Neural progenitor cell (in vitro differentiated cells): ENCODE data around the gene IFFO2. TPM values are rescaled to one million over a fixed set of nuclear protein-coding genes. Genes with fewer than 3 reads are reported as not detected.

Experiments
- DNase-seq: peaks from one replicate; pipeline ENCODE4 v3.0.0-alpha.2; 2016; ENCODE audit warnings: low spot score
- H2AFZ ChIP-seq: fragments of 200-600 bp; sonication (generic); replicated peaks from 2 replicates; pipeline ENCODE4 v1.6.1; 2016; ENCODE audit warnings: antibody characterized with exemption
- H3F3A ChIP-seq: fragments of 200-600 bp; sonication (generic); 2 replicates; pipeline ENCODE4 v1.6.1; 2016; ENCODE audit warnings: antibody characterized with exemption, low read depth
- H3K27ac ChIP-seq: fragments of 200-600 bp; sonication (generic); 2 replicates; pipeline ENCODE4 v1.5.1; 2016; ENCODE audit warnings: mild to moderate bottlenecking
- H3K27me3 ChIP-seq: fragments of 200-600 bp; sonication (generic); 2 replicates; pipeline ENCODE4 v1.6.1; 2016; ENCODE audit warnings: mild to moderate bottlenecking, moderate library complexity
- H3K36me3 ChIP-seq: fragments of 200-600 bp; sonication (generic); 2 replicates; pipeline ENCODE4 v1.5.1; 2016
- H3K4me1 ChIP-seq: fragments of 200-600 bp; sonication (generic); 2 replicates; pipeline ENCODE4 v1.6.1; 2016; ENCODE audit warnings: mixed run types
- H3K4me2 ChIP-seq: fragments of 200-600 bp; sonication (generic); 2 replicates; pipeline ENCODE4 v1.6.1; 2016
- H3K4me3 ChIP-seq: fragments of 200-600 bp; sonication (generic); 2 replicates; pipeline ENCODE4 v1.5.1; 2016
- H3K79me2 ChIP-seq: fragments of 200-600 bp; sonication (generic); 2 replicates; pipeline ENCODE4 v1.6.1; 2016; ENCODE audit warnings: low read depth
- H3K9ac ChIP-seq: fragments of 200-600 bp; sonication (generic); 2 replicates; pipeline ENCODE4 v1.6.1; 2016
- H3K9me3 ChIP-seq: fragments of 200-600 bp; sonication (generic); 2 replicates; pipeline ENCODE4 v1.5.1; 2016; ENCODE audit warnings: low read depth
- H4K20me1 ChIP-seq: fragments of 200-600 bp; sonication (generic); 2 replicates; pipeline ENCODE4 v1.6.1; 2016; ENCODE audit warnings: low read depth
- H3K27ac Mint-ChIP-seq: 3 replicates; pipeline ENCODE4 v1.8.0; 2021; ENCODE audit warnings: mixed read lengths
- H3K27me3 Mint-ChIP-seq: 2 replicates; pipeline ENCODE4 v1.8.0; 2022; ENCODE audit warnings: low read depth, mild to moderate bottlenecking, inconsistent platforms, moderate library complexity, mixed read lengths; ENCODE audit not compliant: insufficient read depth
- H3K36me3 Mint-ChIP-seq: 3 replicates; pipeline ENCODE4 v1.8.0; 2021; ENCODE audit warnings: mixed read lengths
- H3K4me1 Mint-ChIP-seq: 3 replicates; pipeline ENCODE4 v1.8.0; 2021; ENCODE audit warnings: mixed read lengths
- H3K4me3 Mint-ChIP-seq: 3 replicates; pipeline ENCODE4 v1.8.0; 2021; ENCODE audit warnings: mild to moderate bottlenecking, moderate library complexity, mixed read lengths
- H3K9me3 Mint-ChIP-seq: 3 replicates; pipeline ENCODE4 v1.8.0; 2020; ENCODE audit warnings: mixed read lengths
- EZH2 ChIP-seq: fragments of 200-600 bp; sonication (generic); IDR thresholded peaks from 2 replicates; pipeline ENCODE4 v1.6.1; 2017; ENCODE audit warnings: antibody characterized with exemption, mild to moderate bottlenecking, moderate library complexity
- EZH2phosphoT487 ChIP-seq: fragments of 200-600 bp; sonication (generic); IDR thresholded peaks from 2 replicates; pipeline ENCODE4 v1.6.1; 2017; ENCODE audit warnings: antibody characterized with exemption
- total RNA-seq: library from RNA; depleted of rRNA; stranded (reverse); fragments of >200 nt; gene quantifications from 2 replicates; pipeline ENCODE4 v1.2.3, GENCODE V29; 2015; ENCODE audit warnings: low replicate concordance
- TF ChIP-seq, protein P1 (sequence below): fragments of 200-600 bp; sonication (generic); IDR thresholded peaks from 2 replicates; pipeline ENCODE4 v1.5.1; 2017; ENCODE audit warnings: antibody characterized with exemption, mild to moderate bottlenecking

IFFO2 gene
- total RNA-seq, 1 donor from 2014 or later, result 0.65 TPM

GRCh38 chr1:18976096-18976495, 19.6 kb upstream of the IFFO2 start:
- Histone ChIP-seq H3K9me3 (no peaks in the 10 kb centered on the region), H2AFZ (no peak overlapping the region), H3K27me3 (no peaks in the 10 kb centered on the region), H3K9ac (no peak overlapping the region), H3K4me2 (no peak overlapping the region), H3K4me1 (no peaks in the 10 kb centered on the region), H3K27ac (no peak overlapping the region), H4K20me1 (no peaks in the 10 kb centered on the region), H3K36me3 (no peaks in the 10 kb centered on the region), H3K79me2 (no peaks in the 10 kb centered on the region), H3K4me3 (no peak overlapping the region), H3F3A (no peaks in the 10 kb centered on the region)
- H3K4me3 Mint-ChIP-seq, result no peak overlapping the region
- no peak for DNase-seq
- TF ChIP-seq, protein P1, sequence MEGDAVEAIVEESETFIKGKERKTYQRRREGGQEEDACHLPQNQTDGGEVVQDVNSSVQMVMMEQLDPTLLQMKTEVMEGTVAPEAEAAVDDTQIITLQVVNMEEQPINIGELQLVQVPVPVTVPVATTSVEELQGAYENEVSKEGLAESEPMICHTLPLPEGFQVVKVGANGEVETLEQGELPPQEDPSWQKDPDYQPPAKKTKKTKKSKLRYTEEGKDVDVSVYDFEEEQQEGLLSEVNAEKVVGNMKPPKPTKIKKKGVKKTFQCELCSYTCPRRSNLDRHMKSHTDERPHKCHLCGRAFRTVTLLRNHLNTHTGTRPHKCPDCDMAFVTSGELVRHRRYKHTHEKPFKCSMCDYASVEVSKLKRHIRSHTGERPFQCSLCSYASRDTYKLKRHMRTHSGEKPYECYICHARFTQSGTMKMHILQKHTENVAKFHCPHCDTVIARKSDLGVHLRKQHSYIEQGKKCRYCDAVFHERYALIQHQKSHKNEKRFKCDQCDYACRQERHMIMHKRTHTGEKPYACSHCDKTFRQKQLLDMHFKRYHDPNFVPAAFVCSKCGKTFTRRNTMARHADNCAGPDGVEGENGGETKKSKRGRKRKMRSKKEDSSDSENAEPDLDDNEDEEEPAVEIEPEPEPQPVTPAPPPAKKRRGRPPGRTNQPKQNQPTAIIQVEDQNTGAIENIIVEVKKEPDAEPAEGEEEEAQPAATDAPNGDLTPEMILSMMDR, result no peak
- TF ChIP-seq EZH2 (no peak), EZH2phosphoT487 (no peak)
- H3K27ac Mint-ChIP-seq, result no peak overlapping the region
- no peaks in the 10 kb centered on the region for H3K36me3 Mint-ChIP-seq
- peaks cover 5% of the 10 kb centered on the region for H3K27me3 Mint-ChIP-seq
- no peaks in the 10 kb centered on the region for H3K4me1 Mint-ChIP-seq
- peaks cover 10% of the 10 kb centered on the region for H3K9me3 Mint-ChIP-seq

GRCh38 chr1:18974606-18975005, 18.1 kb upstream of the IFFO2 start:
- no peak overlapping the region for H3K4me3 ChIP-seq
- no peak overlapping the region for H3K9ac ChIP-seq
- H2AFZ ChIP-seq, result no peak overlapping the region
- no peaks in the 10 kb centered on the region for H3K4me1 ChIP-seq
- Mint-ChIP-seq H3K27ac (no peak overlapping the region), H3K36me3 (no peaks in the 10 kb centered on the region), H3K27me3 (peaks cover 5% of the 10 kb centered on the region), H3K4me3 (no peak overlapping the region), H3K4me1 (no peaks in the 10 kb centered on the region), H3K9me3 (peaks cover under 1% of the 10 kb centered on the region)
- DNase-seq, result no peak
- H3K9me3 ChIP-seq, result no peaks in the 10 kb centered on the region
- H3K4me2 ChIP-seq, result no peak overlapping the region
- no peaks in the 10 kb centered on the region for H3K27me3 ChIP-seq
- H3K27ac ChIP-seq, result no peak overlapping the region
- no peaks in the 10 kb centered on the region for H3F3A ChIP-seq
- no peak for TF ChIP-seq EZH2
- TF ChIP-seq, protein P1, result no peak
- no peak for TF ChIP-seq EZH2phosphoT487
- no peaks in the 10 kb centered on the region for H3K79me2 ChIP-seq
- no peaks in the 10 kb centered on the region for H4K20me1 ChIP-seq
- no peaks in the 10 kb centered on the region for H3K36me3 ChIP-seq

- Histone ChIP-seq H3K36me3 (no peaks in the 10 kb centered on the region), H2AFZ (no peak overlapping the region), H3K27ac (no peak overlapping the region), H3K4me2 (no peak overlapping the region), H3K4me1 (no peaks in the 10 kb centered on the region), H3K79me2 (no peaks in the 10 kb centered on the region), H3K9ac (no peak overlapping the region), H3K9me3 (no peaks in the 10 kb centered on the region), H4K20me1 (no peaks in the 10 kb centered on the region), H3K27me3 (no peaks in the 10 kb centered on the region), H3F3A (no peaks in the 10 kb centered on the region), H3K4me3 (no peak overlapping the region)
- H3K27me3 Mint-ChIP-seq, result peaks cover 3% of the 10 kb centered on the region
- H3K4me1 Mint-ChIP-seq, result no peaks in the 10 kb centered on the region
- TF ChIP-seq, protein P1, result no peak
- TF ChIP-seq EZH2phosphoT487, result no peak
- no peak for TF ChIP-seq EZH2
- H3K27ac Mint-ChIP-seq, result no peak overlapping the region
- DNase-seq, result no peak
- no peaks in the 10 kb centered on the region for H3K36me3 Mint-ChIP-seq
- no peaks in the 10 kb centered on the region for H3K9me3 Mint-ChIP-seq
- H3K4me3 Mint-ChIP-seq, result no peak overlapping the region
Measured at GRCh38 chr1:18974005-18974404, 17.5 kb upstream of the IFFO2 start.
